Stomach (tissue), 4 donors: ENCODE measurements around the gene TTC38.

Source experiments
- POLR2A ChIP-seq, 4 donors: fragments of 450-650 bp; IDR thresholded peaks; one replicate each; pipeline ENCODE4 v1.6.1; 2016; ENCODE audit warnings: antibody characterized with exemption in 4 of 4, control low read depth in 2 of 4, mild to moderate bottlenecking in 1 of 4, moderate library complexity in 1 of 4
- POLR2AphosphoS5 ChIP-seq, 3 donors: sonication (generic); formaldehyde crosslinking; IDR thresholded peaks; one replicate each; pipeline ENCODE4 v1.6.1; 2016; ENCODE audit warnings: antibody characterized with exemption in 3 of 3
- TF ChIP-seq, protein P1 (sequence below), 7 experiments: fragments of 450-650 bp in 4 of 7; fragments of 200-600 bp in 3 of 7; sonication (generic) in 3 of 7; IDR thresholded peaks; one replicate each; pipeline ENCODE4 v1.5.1; 2016 to 2019; ENCODE audit warnings: antibody characterized with exemption in 7 of 7, control low read depth in 2 of 7, mild to moderate bottlenecking in 1 of 7

DNA sequence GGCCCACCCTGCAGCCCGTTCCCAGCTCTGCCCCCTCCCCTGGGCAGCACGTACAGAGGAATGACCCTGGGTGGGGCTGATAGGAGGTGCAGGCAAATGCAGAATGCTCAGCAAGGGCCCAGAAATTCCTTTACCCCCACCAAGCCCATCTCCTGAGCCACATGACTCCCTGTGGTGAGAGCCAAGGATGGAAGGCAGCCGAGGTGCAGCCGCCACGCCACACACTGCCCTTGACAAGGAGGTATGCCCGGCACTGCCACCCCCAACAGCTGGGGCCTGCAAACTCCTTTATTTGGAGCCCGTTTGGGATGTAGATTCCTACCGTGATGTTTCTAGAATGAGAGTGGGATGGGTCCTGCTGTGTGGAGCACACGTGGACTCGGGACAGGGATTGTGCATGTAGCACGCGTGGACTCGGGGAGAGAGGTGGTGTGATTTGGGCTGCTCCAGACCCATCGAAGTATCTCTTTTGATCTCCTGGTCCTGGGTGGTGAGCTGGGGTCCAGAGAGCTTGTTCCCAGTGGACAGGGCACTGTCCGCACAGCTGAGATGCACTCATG lies 41.8 kb downstream of the TTC38 start:
- TF ChIP-seq POLR2AphosphoS5 (IDR thresholded peaks at IDR 0.05) = no peak
- TF ChIP-seq, protein P1, sequence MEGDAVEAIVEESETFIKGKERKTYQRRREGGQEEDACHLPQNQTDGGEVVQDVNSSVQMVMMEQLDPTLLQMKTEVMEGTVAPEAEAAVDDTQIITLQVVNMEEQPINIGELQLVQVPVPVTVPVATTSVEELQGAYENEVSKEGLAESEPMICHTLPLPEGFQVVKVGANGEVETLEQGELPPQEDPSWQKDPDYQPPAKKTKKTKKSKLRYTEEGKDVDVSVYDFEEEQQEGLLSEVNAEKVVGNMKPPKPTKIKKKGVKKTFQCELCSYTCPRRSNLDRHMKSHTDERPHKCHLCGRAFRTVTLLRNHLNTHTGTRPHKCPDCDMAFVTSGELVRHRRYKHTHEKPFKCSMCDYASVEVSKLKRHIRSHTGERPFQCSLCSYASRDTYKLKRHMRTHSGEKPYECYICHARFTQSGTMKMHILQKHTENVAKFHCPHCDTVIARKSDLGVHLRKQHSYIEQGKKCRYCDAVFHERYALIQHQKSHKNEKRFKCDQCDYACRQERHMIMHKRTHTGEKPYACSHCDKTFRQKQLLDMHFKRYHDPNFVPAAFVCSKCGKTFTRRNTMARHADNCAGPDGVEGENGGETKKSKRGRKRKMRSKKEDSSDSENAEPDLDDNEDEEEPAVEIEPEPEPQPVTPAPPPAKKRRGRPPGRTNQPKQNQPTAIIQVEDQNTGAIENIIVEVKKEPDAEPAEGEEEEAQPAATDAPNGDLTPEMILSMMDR (IDR thresholded peaks at IDR 0.05) = no peak
- TF ChIP-seq POLR2A (IDR thresholded peaks at IDR 0.05) = no peak
